ENCODE results near the gene CPED1.
A peak's percentile ranks its signal among the peaks of the same experiment; 100 is the strongest.

The CPED1 gene

DNA sequence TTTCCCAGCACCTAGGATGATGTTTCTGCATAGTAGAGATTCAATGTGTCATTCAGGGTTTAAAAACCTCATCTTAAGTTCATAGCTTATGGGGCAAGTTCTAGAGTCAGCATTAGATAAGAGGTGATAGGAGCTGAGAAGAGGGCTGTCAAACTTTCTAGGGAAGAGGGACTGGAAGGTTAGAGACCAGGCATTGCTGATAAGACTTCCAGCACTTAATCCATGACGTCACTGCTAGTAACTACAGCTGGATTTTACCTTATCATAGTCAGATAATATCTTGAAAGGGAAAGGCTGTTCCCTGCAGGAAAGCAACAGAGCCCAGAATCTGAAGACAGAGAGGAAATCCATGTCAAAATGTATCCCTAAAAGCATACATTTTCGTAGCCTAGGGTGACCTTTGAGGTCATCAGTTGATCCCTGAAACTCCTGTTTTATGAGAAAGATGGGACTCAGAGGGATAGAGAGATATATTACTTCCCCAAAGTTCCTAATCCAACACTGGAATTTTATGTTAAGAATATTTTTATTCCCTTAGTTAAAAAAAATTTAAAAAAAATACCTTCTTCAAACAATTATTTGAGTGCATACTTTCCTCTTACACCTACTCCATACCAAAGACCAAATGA is 3.3 kb upstream of the CPED1 start:
- Histone ChIP-seq H2BK5ac (ENCODE audit: low read depth, low read length, poor library complexity, severe bottlenecking) (no peak overlapping the region), H3K36me3 (ENCODE audit: control insufficient read depth in 1 of 2, insufficient read depth in 2 of 2, low read depth in 1 of 2, low read length in 2 of 2) (no peaks in the 10 kb centered on the region), H3K9ac (ENCODE audit: low read length) (no peak overlapping the region), H3K4me2 (ENCODE audit: low read length, poor library complexity, severe bottlenecking) (no peak overlapping the region), H3K23ac (ENCODE audit: low read length in 2 of 2) (no peak overlapping the region), H3K27ac (ENCODE audit: low read length, poor library complexity, severe bottlenecking) (no peak overlapping the region), H2AFZ (ENCODE audit: low read depth, low read length) (no peak overlapping the region), H3K79me1 (replicated peaks; ENCODE audit: low read length, poor library complexity, severe bottlenecking) (no peaks in the 10 kb centered on the region), H3K4me1 (ENCODE audit: control insufficient read depth, insufficient read depth, low read depth, low read length) (peaks cover 7% of the 10 kb centered on the region), H4K8ac (ENCODE audit: low read length) (no peak overlapping the region), H4K91ac (ENCODE audit: low read length) (no peak overlapping the region), H2BK15ac (ENCODE audit: low read depth, poor library complexity, severe bottlenecking) (no peak overlapping the region), H3K18ac (ENCODE audit: low read depth in 1 of 2, low read length in 2 of 2) (no peak overlapping the region), H3K4ac (ENCODE audit: low read depth in 1 of 2, low read length in 2 of 2) (no peak overlapping the region), H2BK120ac (ENCODE audit: low read depth, low read length) (no peak overlapping the region), H3K9me3 (ENCODE audit: control insufficient read depth, low read length) (no peaks in the 10 kb centered on the region), H3K4me3 (ENCODE audit: insufficient read depth in 1 of 2, low read depth in 1 of 2, low read length in 2 of 2) (no peak overlapping the region), H3K14ac (ENCODE audit: low read length in 2 of 2) (no peak overlapping the region), H2BK12ac (ENCODE audit: low read length in 2 of 2) (no peak overlapping the region), H3K27me3 (ENCODE audit: control insufficient read depth in 1 of 2, insufficient read depth in 1 of 2, low read length in 2 of 2) (no peaks in the 10 kb centered on the region), H2AK5ac (ENCODE audit: low read length, severe bottlenecking) (no peak overlapping the region)
- WGBS: 38% methylated on average over 2 of the region's 2 CpGs
- no peak for DNase-seq

DNA sequence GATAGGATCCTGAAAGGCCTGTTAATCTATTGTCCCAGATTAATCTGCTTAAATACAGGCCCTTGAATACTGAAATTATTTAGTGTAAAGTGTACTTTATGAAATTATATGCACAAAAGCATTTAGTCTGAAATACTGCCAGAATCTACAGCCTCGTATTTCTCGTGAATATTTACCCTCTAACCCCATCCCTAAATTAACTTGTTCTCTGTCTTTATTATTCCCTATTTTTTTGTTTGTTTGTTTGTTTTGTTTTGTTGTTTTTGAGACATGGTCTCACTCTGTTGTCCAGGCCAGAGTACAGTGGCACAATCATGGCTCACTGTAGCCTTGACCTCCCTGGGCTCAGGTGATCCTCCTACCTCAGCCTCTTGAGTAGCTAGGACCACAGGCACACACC is 2.7 kb upstream of the CPED1 start:
- Histone ChIP-seq H3K27ac (ENCODE audit: low read length, poor library complexity, severe bottlenecking) (no peak overlapping the region), H3K4me2 (ENCODE audit: low read length, poor library complexity, severe bottlenecking) (no peak overlapping the region), H3K79me1 (replicated peaks; ENCODE audit: low read length, poor library complexity, severe bottlenecking) (no peaks in the 10 kb centered on the region), H3K4ac (ENCODE audit: low read depth in 1 of 2, low read length in 2 of 2) (no peak overlapping the region), H2BK15ac (ENCODE audit: low read depth, poor library complexity, severe bottlenecking) (no peak overlapping the region), H3K14ac (ENCODE audit: low read length in 2 of 2) (no peak overlapping the region), H4K8ac (ENCODE audit: low read length) (no peak overlapping the region), H2AFZ (ENCODE audit: low read depth, low read length) (no peak overlapping the region), H3K18ac (ENCODE audit: low read depth in 1 of 2, low read length in 2 of 2) (no peak overlapping the region), H4K91ac (ENCODE audit: low read length) (no peak overlapping the region), H3K36me3 (ENCODE audit: control insufficient read depth in 1 of 2, insufficient read depth in 2 of 2, low read depth in 1 of 2, low read length in 2 of 2) (no peaks in the 10 kb centered on the region), H2BK5ac (ENCODE audit: low read depth, low read length, poor library complexity, severe bottlenecking) (no peak overlapping the region), H2AK5ac (ENCODE audit: low read length, severe bottlenecking) (no peak overlapping the region), H3K9me3 (ENCODE audit: control insufficient read depth, low read length) (no peaks in the 10 kb centered on the region), H3K4me3 (ENCODE audit: insufficient read depth in 1 of 2, low read depth in 1 of 2, low read length in 2 of 2) (no peak overlapping the region), H3K4me1 (ENCODE audit: control insufficient read depth, insufficient read depth, low read depth, low read length) (peaks cover 7% of the 10 kb centered on the region), H3K27me3 (ENCODE audit: control insufficient read depth in 1 of 2, insufficient read depth in 1 of 2, low read length in 2 of 2) (no peaks in the 10 kb centered on the region), H2BK12ac (ENCODE audit: low read length in 2 of 2) (no peak overlapping the region), H3K9ac (ENCODE audit: low read length) (no peak overlapping the region), H3K23ac (ENCODE audit: low read length in 2 of 2) (no peak overlapping the region), H2BK120ac (ENCODE audit: low read depth, low read length) (no peak overlapping the region)
- DNase-seq: no peak
- no CpG with 5 or more reads among the region's 2 CpGs for whole genome bisulfite sequencing

GRCh38 chr7:120986650-120987049 is 1.9 kb upstream of the CPED1 start:
- no peak overlapping the region for H4K8ac ChIP-seq (ENCODE audit: low read length)
- H4K91ac ChIP-seq (ENCODE audit: low read length): no peak overlapping the region
- H3K23ac ChIP-seq (ENCODE audit: low read length in 2 of 2): no peak overlapping the region
- H2BK5ac ChIP-seq (ENCODE audit: low read depth, low read length, poor library complexity, severe bottlenecking): no peak overlapping the region
- H3K14ac ChIP-seq (ENCODE audit: low read length in 2 of 2): no peak overlapping the region
- H3K18ac ChIP-seq (ENCODE audit: low read depth in 1 of 2, low read length in 2 of 2): no peak overlapping the region
- H3K4ac ChIP-seq (ENCODE audit: low read depth in 1 of 2, low read length in 2 of 2): no peak overlapping the region
- H2AK5ac ChIP-seq (ENCODE audit: low read length, severe bottlenecking): no peak overlapping the region
- H2BK120ac ChIP-seq (ENCODE audit: low read depth, low read length): no peak overlapping the region
- DNase-seq: no peak
- 91% methylated on average over 2 of the region's 2 CpGs for WGBS
- no peak overlapping the region for H2BK12ac ChIP-seq (ENCODE audit: low read length in 2 of 2)
- H3K4me2 ChIP-seq (ENCODE audit: low read length, poor library complexity, severe bottlenecking): no peak overlapping the region
- no peaks in the 10 kb centered on the region for H3K36me3 ChIP-seq (ENCODE audit: control insufficient read depth in 1 of 2, insufficient read depth in 2 of 2, low read depth in 1 of 2, low read length in 2 of 2)
- H3K9me3 ChIP-seq (ENCODE audit: control insufficient read depth, low read length): no peaks in the 10 kb centered on the region
- no peaks in the 10 kb centered on the region for H3K27me3 ChIP-seq (ENCODE audit: control insufficient read depth in 1 of 2, insufficient read depth in 1 of 2, low read length in 2 of 2)
- no peak overlapping the region for H2BK15ac ChIP-seq (ENCODE audit: low read depth, poor library complexity, severe bottlenecking)
- H3K27ac ChIP-seq (ENCODE audit: low read length, poor library complexity, severe bottlenecking): no peak overlapping the region
- peaks cover 6% of the 10 kb centered on the region for H3K4me1 ChIP-seq (ENCODE audit: control insufficient read depth, insufficient read depth, low read depth, low read length)
- H3K9ac ChIP-seq (ENCODE audit: low read length): no peak overlapping the region
- H2AFZ ChIP-seq (ENCODE audit: low read depth, low read length): no peak overlapping the region
- no peaks in the 10 kb centered on the region for H3K79me1 ChIP-seq (replicated peaks; ENCODE audit: low read length, poor library complexity, severe bottlenecking)
- no peak overlapping the region for H3K4me3 ChIP-seq (ENCODE audit: insufficient read depth in 1 of 2, low read depth in 1 of 2, low read length in 2 of 2)

- H3K9me3 ChIP-seq (ENCODE audit: control insufficient read depth, low read length): no peaks in the 10 kb centered on the region
- WGBS: 8% methylated on average over 2 of the region's 3 CpGs
- no peak overlapping the region for H3K18ac ChIP-seq (ENCODE audit: low read depth in 1 of 2, low read length in 2 of 2)
- no peak overlapping the region for H3K27ac ChIP-seq (ENCODE audit: low read length, poor library complexity, severe bottlenecking)
- H2AFZ ChIP-seq (ENCODE audit: low read depth, low read length): no peak overlapping the region
- no peak overlapping the region for H2BK5ac ChIP-seq (ENCODE audit: low read depth, low read length, poor library complexity, severe bottlenecking)
- no peaks in the 10 kb centered on the region for H3K79me1 ChIP-seq (replicated peaks; ENCODE audit: low read length, poor library complexity, severe bottlenecking)
- no peak for DNase-seq
- no peak overlapping the region for H3K4ac ChIP-seq (ENCODE audit: low read depth in 1 of 2, low read length in 2 of 2)
- H3K14ac ChIP-seq (ENCODE audit: low read length in 2 of 2): no peak overlapping the region
- no peaks in the 10 kb centered on the region for H3K36me3 ChIP-seq (ENCODE audit: control insufficient read depth in 1 of 2, insufficient read depth in 2 of 2, low read depth in 1 of 2, low read length in 2 of 2)
- H2AK5ac ChIP-seq (ENCODE audit: low read length, severe bottlenecking): no peak overlapping the region
- no peak overlapping the region for H4K91ac ChIP-seq (ENCODE audit: low read length)
- peaks cover 5% of the 10 kb centered on the region for H3K4me1 ChIP-seq (ENCODE audit: control insufficient read depth, insufficient read depth, low read depth, low read length)
- no peak overlapping the region for H3K23ac ChIP-seq (ENCODE audit: low read length in 2 of 2)
- H3K27me3 ChIP-seq (ENCODE audit: control insufficient read depth in 1 of 2, insufficient read depth in 1 of 2, low read length in 2 of 2): no peaks in the 10 kb centered on the region
- H2BK15ac ChIP-seq (ENCODE audit: low read depth, poor library complexity, severe bottlenecking): no peak overlapping the region
- no peak overlapping the region for H3K4me3 ChIP-seq (ENCODE audit: insufficient read depth in 1 of 2, low read depth in 1 of 2, low read length in 2 of 2)
- no peak overlapping the region for H2BK12ac ChIP-seq (ENCODE audit: low read length in 2 of 2)
- no peak overlapping the region for H4K8ac ChIP-seq (ENCODE audit: low read length)
- no peak overlapping the region for H2BK120ac ChIP-seq (ENCODE audit: low read depth, low read length)
- peak overlapping the region; percentile 40 for H3K9ac ChIP-seq (ENCODE audit: low read length)
- no peak overlapping the region for H3K4me2 ChIP-seq (ENCODE audit: low read length, poor library complexity, severe bottlenecking)
Observed at GRCh38 chr7:120987280-120987679, 1.2 kb upstream of the CPED1 start.

Data from mesenchymal stem cell (in vitro differentiated cells and primary cell).